ENCODE measurements around the gene EXOC4. TPM values are rescaled to one million over a fixed set of nuclear protein-coding genes. Genes with fewer than 3 reads are reported as not detected.

The EXOC4 gene
- total RNA-seq, 1 donor from 2014 or later, result 103 TPM

DNA sequence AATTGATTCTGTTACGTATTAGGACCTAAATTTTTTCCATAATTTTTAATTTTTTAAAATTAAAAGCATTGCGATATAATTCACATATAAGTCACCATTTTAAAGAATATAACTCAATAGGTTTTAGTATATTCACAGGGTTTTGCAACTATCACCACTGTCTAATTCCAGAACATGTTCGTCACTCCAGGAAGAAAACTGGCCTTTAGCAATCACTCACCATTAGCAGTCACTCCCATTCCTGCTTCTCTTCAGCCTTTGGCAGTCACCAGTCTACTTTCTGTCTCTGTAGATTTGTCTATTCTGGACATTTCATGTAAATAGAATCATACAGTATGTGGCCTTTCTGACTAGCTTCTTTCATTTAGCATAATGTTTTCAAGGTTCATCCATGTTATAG lies 176.5 kb downstream of the EXOC4 start:
- DNase-seq, result no peak
- peaks cover 2% of the 10 kb centered on the region for H3K4me1 Mint-ChIP-seq
- H3K36me3 Mint-ChIP-seq (ENCODE audit: low read depth), result peaks cover 16% of the 10 kb centered on the region

DNA sequence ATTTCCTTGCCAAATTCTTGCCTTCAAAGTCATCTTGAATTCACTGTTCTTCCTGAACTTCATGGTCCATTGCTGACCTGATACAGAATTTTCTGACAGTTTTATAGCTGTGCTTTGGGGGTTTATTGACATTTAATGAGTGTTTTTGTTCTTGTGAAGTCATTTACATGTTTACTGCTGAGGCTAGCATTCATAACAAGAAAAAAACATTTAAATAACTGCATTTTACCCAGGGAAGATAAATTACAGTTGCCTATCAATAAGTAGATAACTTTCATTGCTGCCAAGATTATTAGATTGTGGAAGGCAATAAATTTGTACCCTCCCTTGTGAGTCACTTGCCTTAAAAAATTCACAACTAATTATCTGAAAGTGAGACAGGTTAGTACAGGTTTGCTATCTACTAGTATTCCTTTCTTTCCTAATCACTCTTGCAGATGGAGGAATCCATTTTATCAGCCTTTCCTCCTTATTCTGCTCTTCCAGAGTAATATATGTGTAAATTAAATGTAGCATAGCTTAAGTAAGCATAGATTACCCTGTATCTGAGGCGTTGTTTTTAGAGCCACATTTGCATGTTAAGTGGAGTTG lies 178.4 kb downstream of the EXOC4 start:
- H3K4me1 Mint-ChIP-seq, result peaks cover 2% of the 10 kb centered on the region

More for the DNA sequence above, 176.5 kb downstream of the EXOC4 start:
- no peak for ATAC-seq (ENCODE audit: low read depth)
- H3K9me3 Mint-ChIP-seq, result no peaks in the 10 kb centered on the region
- no peak overlapping the region for H3K27ac Mint-ChIP-seq
- no peaks in the 10 kb centered on the region for H3K27me3 Mint-ChIP-seq
- CTCF ChIA-PET, result no interaction called here
- TF ChIP-seq, protein P1, sequence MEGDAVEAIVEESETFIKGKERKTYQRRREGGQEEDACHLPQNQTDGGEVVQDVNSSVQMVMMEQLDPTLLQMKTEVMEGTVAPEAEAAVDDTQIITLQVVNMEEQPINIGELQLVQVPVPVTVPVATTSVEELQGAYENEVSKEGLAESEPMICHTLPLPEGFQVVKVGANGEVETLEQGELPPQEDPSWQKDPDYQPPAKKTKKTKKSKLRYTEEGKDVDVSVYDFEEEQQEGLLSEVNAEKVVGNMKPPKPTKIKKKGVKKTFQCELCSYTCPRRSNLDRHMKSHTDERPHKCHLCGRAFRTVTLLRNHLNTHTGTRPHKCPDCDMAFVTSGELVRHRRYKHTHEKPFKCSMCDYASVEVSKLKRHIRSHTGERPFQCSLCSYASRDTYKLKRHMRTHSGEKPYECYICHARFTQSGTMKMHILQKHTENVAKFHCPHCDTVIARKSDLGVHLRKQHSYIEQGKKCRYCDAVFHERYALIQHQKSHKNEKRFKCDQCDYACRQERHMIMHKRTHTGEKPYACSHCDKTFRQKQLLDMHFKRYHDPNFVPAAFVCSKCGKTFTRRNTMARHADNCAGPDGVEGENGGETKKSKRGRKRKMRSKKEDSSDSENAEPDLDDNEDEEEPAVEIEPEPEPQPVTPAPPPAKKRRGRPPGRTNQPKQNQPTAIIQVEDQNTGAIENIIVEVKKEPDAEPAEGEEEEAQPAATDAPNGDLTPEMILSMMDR (IDR thresholded peaks at IDR 0.05), result no peak
- POLR2A ChIA-PET, result no interaction called here
- intact Hi-C loops (cut with micrococcal nuclease), result no loop called here
- H3K4me3 Mint-ChIP-seq, result no peak overlapping the region

GRCh38 chr7:133433165-133433812 lies 180.4 kb downstream of the EXOC4 start:
- ChIA-PET CTCF (interaction anchor here (0.6 to 2.6 kb wide), 8 partner anchors 51 to 1576 kb away, joined by 3 to 22 read pairs (median 6); no protein-coding TSS in a partner anchor), POLR2A (no interaction called here)
- Mint-ChIP-seq H3K27me3 (no peaks in the 10 kb centered on the region), H3K4me1 (peaks cover 2% of the 10 kb centered on the region), H3K9me3 (no peaks in the 10 kb centered on the region), H3K4me3 (no peak overlapping the region), H3K36me3 (ENCODE audit: low read depth) (no peaks in the 10 kb centered on the region), H3K27ac (no peak overlapping the region)
- TF ChIP-seq, protein P1 (IDR thresholded peaks at IDR 0.05), result no peak
- no peak for ATAC-seq (ENCODE audit: low read depth)
- intact Hi-C loops (cut with micrococcal nuclease), result loop anchor here (5.0 kb wide), 1 partner anchor 1746 kb away; no protein-coding TSS in a partner anchor
- no peak for DNase-seq

More for the DNA sequence above, 178.4 kb downstream of the EXOC4 start:
- ChIA-PET CTCF (no interaction called here), POLR2A (no interaction called here)
- TF ChIP-seq, protein P1 (IDR thresholded peaks at IDR 0.05), result no peak
- peaks cover 2% of the 10 kb centered on the region for H3K36me3 Mint-ChIP-seq (ENCODE audit: low read depth)
- no peak for ATAC-seq (ENCODE audit: low read depth)
- H3K27me3 Mint-ChIP-seq, result no peaks in the 10 kb centered on the region
- DNase-seq, result no peak
- no peak overlapping the region for H3K27ac Mint-ChIP-seq
- no peak overlapping the region for H3K4me3 Mint-ChIP-seq
- no peaks in the 10 kb centered on the region for H3K9me3 Mint-ChIP-seq
- intact Hi-C loops (cut with micrococcal nuclease), result loop anchor here (5.0 kb wide), 1 partner anchor 1744 kb away; no protein-coding TSS in a partner anchor

DNA sequence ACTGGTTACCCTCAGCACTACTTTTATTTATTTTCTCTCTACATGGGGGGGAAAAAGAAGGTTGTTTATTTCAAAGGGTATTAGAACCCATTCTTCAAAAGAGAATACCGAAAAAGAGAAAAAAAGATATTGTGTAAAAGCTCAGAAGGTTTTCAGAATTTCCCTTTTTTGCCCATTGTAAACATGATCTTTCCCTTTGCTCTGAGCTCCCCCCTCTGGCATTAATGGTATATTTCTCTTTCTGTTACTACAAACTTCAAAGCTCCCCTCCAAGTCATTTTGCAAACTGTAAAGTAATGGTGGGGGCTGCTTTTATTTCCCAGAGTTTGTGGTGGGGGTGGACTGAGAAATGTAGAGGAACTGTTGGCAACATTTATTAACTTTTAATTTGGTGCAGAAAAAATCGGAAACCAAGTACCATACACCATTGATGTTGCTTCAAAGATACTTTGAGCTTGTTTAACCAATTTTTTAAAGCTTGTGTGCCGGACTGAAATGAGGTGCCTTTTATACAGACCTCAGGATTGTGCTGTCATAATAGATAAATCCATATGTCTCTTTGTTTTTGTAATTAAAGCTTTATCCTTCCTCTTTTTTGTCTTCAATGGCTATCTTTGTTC lies 181.5 kb downstream of the EXOC4 start:
- POLR2A ChIA-PET, result no interaction called here
- H3K27ac Mint-ChIP-seq, result no peak overlapping the region
- intact Hi-C loops (cut with micrococcal nuclease), result loop anchor here (5.0 kb wide), 1 partner anchor 1747 kb away; no protein-coding TSS in a partner anchor
- no peaks in the 10 kb centered on the region for H3K36me3 Mint-ChIP-seq (ENCODE audit: low read depth)
- TF ChIP-seq, protein P1 (IDR thresholded peaks at IDR 0.05), result no peak
- CTCF ChIA-PET, result interaction anchor here (1.0 to 2.6 kb wide), 9 partner anchors 9 to 1746 kb away, joined by 3 to 22 read pairs (median 5); no protein-coding TSS in a partner anchor
- no peak for DNase-seq
- ATAC-seq (ENCODE audit: low read depth), result no peak
- no peaks in the 10 kb centered on the region for H3K27me3 Mint-ChIP-seq
- H3K9me3 Mint-ChIP-seq, result no peaks in the 10 kb centered on the region
- no peak overlapping the region for H3K4me3 Mint-ChIP-seq
- peaks cover 2% of the 10 kb centered on the region for H3K4me1 Mint-ChIP-seq

DNA sequence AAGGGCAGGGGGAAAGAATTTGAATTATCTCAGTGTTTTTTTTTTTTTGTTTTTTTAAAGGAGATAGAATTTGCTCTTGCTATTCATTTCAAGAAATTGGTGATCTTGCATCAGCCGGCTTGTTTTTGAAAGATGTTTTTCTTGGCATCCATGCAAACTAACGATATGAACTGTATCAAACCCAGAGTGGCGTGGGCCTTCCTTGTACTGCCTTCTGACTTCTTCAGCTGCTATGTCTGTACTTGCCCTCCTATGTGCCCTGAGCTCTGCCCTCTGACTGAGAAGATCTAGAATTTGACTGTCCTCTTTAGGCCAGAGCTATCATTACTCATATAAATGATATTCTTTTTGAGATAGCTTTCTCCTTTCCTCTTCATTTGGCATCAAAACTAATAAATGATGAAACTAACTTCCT lies 183.1 kb downstream of the EXOC4 start:
- ChIA-PET CTCF (interaction anchor here (1.2 kb wide), 1 partner anchor 1117 kb away, joined by 3 read pairs; no protein-coding TSS in a partner anchor), POLR2A (no interaction called here)
- Mint-ChIP-seq H3K4me3 (no peak overlapping the region), H3K4me1 (peaks cover 2% of the 10 kb centered on the region), H3K36me3 (ENCODE audit: low read depth) (no peaks in the 10 kb centered on the region), H3K27ac (no peak overlapping the region), H3K27me3 (no peaks in the 10 kb centered on the region), H3K9me3 (no peaks in the 10 kb centered on the region)
- DNase-seq, result no peak
- ATAC-seq (ENCODE audit: low read depth), result no peak
- TF ChIP-seq, protein P1 (IDR thresholded peaks at IDR 0.05), result no peak
- intact Hi-C loops (cut with micrococcal nuclease), result no loop called here

Data from activated B cell treated with CpG ODN at 0.5 μM for 24 hours (primary cell).